Panc1 (cell line): ENCODE data around the gene SULF2.

Source experiments
- CTCF ChIP-seq: fragments of 450-650 bp; IDR thresholded peaks from 2 replicates; pipeline ENCODE4 v1.5.1; 2017; ENCODE audit warnings: mild to moderate bottlenecking
- TF ChIP-seq, protein P1 (sequence below), 2 experiments: IDR thresholded peaks; 2 replicates each; pipeline ENCODE4 v1.6.1; 2011 to 2012; ENCODE audit warnings: low read depth in 2 of 2, control low read depth in 1 of 2, low read length in 1 of 2, mild to moderate bottlenecking in 1 of 2, moderate library complexity in 1 of 2; ENCODE audit not compliant: insufficient read depth in 1 of 2

DNA sequence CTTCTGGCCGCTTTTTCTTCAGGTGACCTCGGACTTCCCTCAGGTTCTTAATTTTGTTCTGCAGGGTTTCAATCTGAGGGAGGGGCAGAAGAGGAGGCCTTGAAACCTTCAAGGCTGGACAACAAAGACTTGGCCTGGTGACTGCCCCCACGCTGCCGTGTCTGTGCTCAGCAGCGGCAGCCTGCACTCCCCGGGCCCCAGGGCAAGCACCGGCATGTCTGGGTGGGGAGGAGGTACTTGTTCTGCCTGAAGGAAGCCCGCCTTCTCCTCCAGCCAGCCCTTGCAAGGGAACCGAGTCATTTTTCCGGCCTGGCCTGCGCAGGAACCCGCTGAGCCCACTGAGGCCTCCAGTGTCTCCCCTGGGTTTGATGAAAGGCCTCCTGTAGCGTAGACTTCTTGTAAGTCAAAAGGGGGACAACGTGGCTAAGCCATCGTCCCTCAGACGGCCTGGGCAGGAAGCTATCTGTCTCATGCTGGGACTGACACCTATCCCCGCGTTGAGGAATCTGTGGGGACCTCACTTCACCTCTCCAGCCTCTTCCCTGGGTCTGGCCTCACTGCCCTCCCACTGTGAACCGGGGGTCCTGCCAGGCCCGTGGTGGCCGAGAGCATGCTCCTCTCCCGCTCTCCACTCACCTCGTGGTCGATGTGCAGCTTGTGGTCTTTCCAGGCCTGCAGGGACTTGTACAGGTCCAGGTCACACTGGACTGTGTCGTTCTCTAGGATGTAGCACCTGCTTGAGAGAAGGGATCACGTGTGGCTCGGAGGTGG lies 119.9 kb downstream of the SULF2 start:
- no peak for TF ChIP-seq CTCF
- TF ChIP-seq, protein P1, sequence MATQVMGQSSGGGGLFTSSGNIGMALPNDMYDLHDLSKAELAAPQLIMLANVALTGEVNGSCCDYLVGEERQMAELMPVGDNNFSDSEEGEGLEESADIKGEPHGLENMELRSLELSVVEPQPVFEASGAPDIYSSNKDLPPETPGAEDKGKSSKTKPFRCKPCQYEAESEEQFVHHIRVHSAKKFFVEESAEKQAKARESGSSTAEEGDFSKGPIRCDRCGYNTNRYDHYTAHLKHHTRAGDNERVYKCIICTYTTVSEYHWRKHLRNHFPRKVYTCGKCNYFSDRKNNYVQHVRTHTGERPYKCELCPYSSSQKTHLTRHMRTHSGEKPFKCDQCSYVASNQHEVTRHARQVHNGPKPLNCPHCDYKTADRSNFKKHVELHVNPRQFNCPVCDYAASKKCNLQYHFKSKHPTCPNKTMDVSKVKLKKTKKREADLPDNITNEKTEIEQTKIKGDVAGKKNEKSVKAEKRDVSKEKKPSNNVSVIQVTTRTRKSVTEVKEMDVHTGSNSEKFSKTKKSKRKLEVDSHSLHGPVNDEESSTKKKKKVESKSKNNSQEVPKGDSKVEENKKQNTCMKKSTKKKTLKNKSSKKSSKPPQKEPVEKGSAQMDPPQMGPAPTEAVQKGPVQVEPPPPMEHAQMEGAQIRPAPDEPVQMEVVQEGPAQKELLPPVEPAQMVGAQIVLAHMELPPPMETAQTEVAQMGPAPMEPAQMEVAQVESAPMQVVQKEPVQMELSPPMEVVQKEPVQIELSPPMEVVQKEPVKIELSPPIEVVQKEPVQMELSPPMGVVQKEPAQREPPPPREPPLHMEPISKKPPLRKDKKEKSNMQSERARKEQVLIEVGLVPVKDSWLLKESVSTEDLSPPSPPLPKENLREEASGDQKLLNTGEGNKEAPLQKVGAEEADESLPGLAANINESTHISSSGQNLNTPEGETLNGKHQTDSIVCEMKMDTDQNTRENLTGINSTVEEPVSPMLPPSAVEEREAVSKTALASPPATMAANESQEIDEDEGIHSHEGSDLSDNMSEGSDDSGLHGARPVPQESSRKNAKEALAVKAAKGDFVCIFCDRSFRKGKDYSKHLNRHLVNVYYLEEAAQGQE (IDR thresholded peaks at IDR 0.05; ENCODE audit: insufficient read depth in 1 of 2, low read depth in 2 of 2, low read length in 1 of 2) = no peak
